H1 (cell line): ENCODE results near the gene TEX38. TPM values are rescaled to one million over a fixed set of nuclear protein-coding genes. Genes with fewer than 3 reads are reported as not detected.
"Not testable (repeated sequence)": the region's sequence is repeated elsewhere in the genome, so short reads cannot be mapped to it uniquely, and the experiment has no call there.

Source experiments
- CTCF ChIA-PET: fragments of 300-600 bp; sonication (Branson Sonifier 250); formaldehyde crosslinking; loops from one replicate; lab custom pipeline; 2021; ENCODE audit not compliant: partially characterized antibody; lab: Charles Lee
- POLR2A ChIA-PET: fragments of 300-600 bp; sonication (Branson Sonifier 250); formaldehyde crosslinking; loops from one replicate; lab custom pipeline; 2021; ENCODE audit warnings: inconsistent platforms; ENCODE audit not compliant: partially characterized antibody; lab: Charles Lee
- DNase-seq, 2 experiments: peaks; one replicate each; pipeline versions ENCODE4 v3.0.0 to v3.0.0-alpha.2; 2010 to 2022; ENCODE audit warnings: low spot score in 2 of 2, low read depth in 1 of 2, mixed read lengths in 1 of 2
- FAIRE-seq: peaks from 2 replicates; lab custom pipeline; 2011; peaks lifted over from hg19 to GRCh38; lab: Jason Lieb, UNC
- H2AFZ ChIP-seq: 2 replicates; pipeline ENCODE4 v1.8.1; 2012; ENCODE audit warnings: low read length, inconsistent platforms
- H2AK5ac ChIP-seq: 2 replicates; pipeline ENCODE4 v1.6.1; 2013; ENCODE audit warnings: low read depth, low read length
- H2BK120ac ChIP-seq: replicated peaks from 2 replicates; pipeline ENCODE3; 2013; ENCODE audit warnings: low read depth, low read length, inconsistent platforms
- H2BK12ac ChIP-seq: 2 replicates; pipeline ENCODE4 v1.6.1; 2013; ENCODE audit warnings: low read depth, low read length
- H2BK15ac ChIP-seq: 2 replicates; pipeline ENCODE4 v1.6.1; 2013; ENCODE audit warnings: low read length
- H2BK20ac ChIP-seq: 2 replicates; pipeline ENCODE4 v1.6.1; 2013; ENCODE audit warnings: low read length
- H2BK5ac ChIP-seq: 2 replicates; pipeline ENCODE4 v1.6.1; 2013; ENCODE audit warnings: low read depth, low read length
- H3K14ac ChIP-seq: 2 replicates; pipeline ENCODE4 v1.6.1; 2013; ENCODE audit warnings: inconsistent platforms; ENCODE audit not compliant: insufficient read length
- H3K18ac ChIP-seq: 2 replicates; pipeline ENCODE4 v1.6.1; 2013; ENCODE audit warnings: low read length; ENCODE audit errors: extremely low read depth
- H3K23ac ChIP-seq: 2 replicates; pipeline ENCODE4 v1.6.1; 2013; ENCODE audit warnings: inconsistent platforms; ENCODE audit not compliant: insufficient read length
- H3K23me2 ChIP-seq: 2 replicates; pipeline ENCODE4 v1.6.1; 2013; ENCODE audit warnings: low read depth, low read length
- H3K27ac ChIP-seq: 2 replicates; pipeline ENCODE4 v1.6.1; 2011; ENCODE audit warnings: low read depth, low read length, inconsistent platforms
- H3K27me3 ChIP-seq, 4 experiments: replicated peaks in 1 of 4; 1 replicate in 1 of 4; 2 replicates in 3 of 4; pipeline versions ENCODE4 v1.6.1 to v1.8.1; 2011 to 2013; ENCODE audit warnings: low read length in 3 of 4, mild to moderate bottlenecking in 3 of 4, inconsistent platforms in 2 of 4, mixed read lengths in 2 of 4, moderate library complexity in 1 of 4; ENCODE audit not compliant: control insufficient read depth in 3 of 4, insufficient read depth in 3 of 4; ENCODE audit errors: extremely low read depth in 1 of 4
- H3K36me3 ChIP-seq, 4 experiments: 2 replicates each; pipeline versions ENCODE4 v1.6.1 to v1.8.1; 2011 to 2013; ENCODE audit warnings: mild to moderate bottlenecking in 4 of 4, low read length in 3 of 4, moderate library complexity in 2 of 4, control low read depth in 1 of 4, inconsistent platforms in 1 of 4; ENCODE audit not compliant: insufficient read depth in 4 of 4, control insufficient read depth in 2 of 4
- H3K4ac ChIP-seq: replicated peaks from 2 replicates; pipeline ENCODE3; 2013; ENCODE audit warnings: low read length, low read depth, mixed read lengths, inconsistent platforms; ENCODE audit not compliant: insufficient read length
- H3K4me1 ChIP-seq, 4 experiments: replicated peaks in 1 of 4; 1 replicate in 1 of 4; 2 replicates in 3 of 4; pipeline versions ENCODE4 v1.6.1 to v1.8.1; 2011 to 2013; ENCODE audit warnings: low read length in 3 of 4, inconsistent platforms in 2 of 4, mixed read lengths in 1 of 4; ENCODE audit not compliant: insufficient read depth in 4 of 4, control insufficient read depth in 3 of 4
- H3K4me2 ChIP-seq, 2 experiments: 2 replicates each; pipeline versions ENCODE4 v1.6.1 to v1.8.1; 2011 to 2013; ENCODE audit warnings: low read depth in 2 of 2, low read length in 2 of 2, control low read depth in 1 of 2, inconsistent platforms in 1 of 2, mild to moderate bottlenecking in 1 of 2; ENCODE audit not compliant: insufficient read depth in 1 of 2
- H3K4me3 ChIP-seq, 4 experiments: fragments of 200-600, 300-600 bp in 1 of 4; sonication (generic), shearing (Covaris generic), sonication (Bioruptor Twin) in 1 of 4; 2 replicates each; pipeline versions ENCODE4 v1.5.1 to v1.8.1; 2011 to 2016; ENCODE audit warnings: low read length in 4 of 4, low read depth in 3 of 4, control low read depth in 2 of 4, inconsistent platforms in 2 of 4, mild to moderate bottlenecking in 2 of 4, mixed read lengths in 1 of 4, moderate library complexity in 1 of 4; ENCODE audit not compliant: insufficient read depth in 2 of 4; ENCODE audit errors: extremely low read depth in 1 of 4
- H3K56ac ChIP-seq: replicated peaks from 2 replicates; pipeline ENCODE3; 2013; ENCODE audit warnings: low read depth, mild to moderate bottlenecking, mixed read lengths, low read length, inconsistent platforms; ENCODE audit not compliant: insufficient read length
- H3K79me1 ChIP-seq: 2 replicates; pipeline ENCODE4 v1.6.1; 2013; ENCODE audit warnings: low read depth, low read length, control low read depth
- H3K79me2 ChIP-seq, 2 experiments: 2 replicates each; pipeline versions ENCODE4 v1.6.1 to v1.8.1; 2012 to 2013; ENCODE audit warnings: low read length in 2 of 2, mild to moderate bottlenecking in 2 of 2, inconsistent platforms in 1 of 2; ENCODE audit not compliant: insufficient read depth in 2 of 2, control insufficient read depth in 1 of 2
- H3K9ac ChIP-seq, 4 experiments: replicated peaks in 1 of 4; 1 replicate in 1 of 4; 2 replicates in 3 of 4; pipeline versions ENCODE4 v1.6.1 to v1.8.1; 2011 to 2013; ENCODE audit warnings: low read depth in 3 of 4, low read length in 3 of 4, control low read depth in 2 of 4, mild to moderate bottlenecking in 2 of 4, moderate library complexity in 2 of 4, inconsistent platforms in 1 of 4; ENCODE audit errors: extremely low read depth in 1 of 4
- H3K9me3 ChIP-seq, 2 experiments: 2 replicates each; pipeline versions ENCODE4 v1.6.1 to v1.8.1; 2012 to 2013; ENCODE audit warnings: mild to moderate bottlenecking in 2 of 2, moderate library complexity in 2 of 2, control low read depth in 1 of 2, inconsistent platforms in 1 of 2, low read depth in 1 of 2, low read length in 1 of 2, mixed read lengths in 1 of 2; ENCODE audit not compliant: insufficient read depth in 2 of 2
- H4K20me1 ChIP-seq, 2 experiments: replicated peaks in 1 of 2; 2 replicates each; pipeline versions ENCODE3 to v1.8.1; 2011 to 2013; ENCODE audit warnings: inconsistent platforms in 2 of 2, low read length in 2 of 2, mild to moderate bottlenecking in 1 of 2; ENCODE audit not compliant: insufficient read depth in 2 of 2, control insufficient read depth in 1 of 2
- H4K5ac ChIP-seq: 2 replicates; pipeline ENCODE4 v1.6.1; 2013; ENCODE audit warnings: low read length, low read depth, mixed read lengths, inconsistent platforms; ENCODE audit not compliant: insufficient read length
- H4K8ac ChIP-seq: 2 replicates; pipeline ENCODE4 v1.8.0; 2013; ENCODE audit warnings: mild to moderate bottlenecking, moderate library complexity, low read length, inconsistent platforms; ENCODE audit not compliant: insufficient read depth; ENCODE audit errors: extremely low read depth
- H4K91ac ChIP-seq: replicated peaks from 2 replicates; pipeline ENCODE3; 2013; ENCODE audit warnings: low read length, mixed read lengths, inconsistent platforms; ENCODE audit not compliant: insufficient read length
- BCL11A ChIP-seq, 2 experiments: IDR thresholded peaks; one replicate each; pipeline ENCODE4 v1.6.1; 2011; ENCODE audit warnings: low read depth in 2 of 2, low read length in 2 of 2, mild to moderate bottlenecking in 2 of 2
- EP300 ChIP-seq, 2 experiments: IDR thresholded peaks; 1 replicate in 1 of 2; 2 replicates in 1 of 2; pipeline ENCODE4 v1.6.1; 2011 to 2012; ENCODE audit warnings: low read depth in 2 of 2, low read length in 2 of 2, mild to moderate bottlenecking in 2 of 2, borderline replicate concordance in 1 of 2, inconsistent platforms in 1 of 2, moderate library complexity in 1 of 2
- EZH2 ChIP-seq: fragments of 200-600 bp; sonication (generic); IDR thresholded peaks from 2 replicates; pipeline ENCODE4 v1.7.1; 2012; ENCODE audit warnings: low read depth, mild to moderate bottlenecking, moderate library complexity, low read length, inconsistent platforms; ENCODE audit not compliant: severe bottlenecking
- MAFK ChIP-seq: IDR thresholded peaks from 2 replicates; pipeline ENCODE4 v1.6.1; 2012; ENCODE audit warnings: low read depth, mild to moderate bottlenecking, improper control_type of control experiment, low read length
- NRF1 ChIP-seq: IDR thresholded peaks from 2 replicates; pipeline ENCODE4 v1.6.1; 2011; ENCODE audit warnings: mild to moderate bottlenecking, low read depth, low read length, improper control_type of control experiment
- PHF8 ChIP-seq: fragments of 200-600 bp; sonication (generic); conservative IDR thresholded peaks from 2 replicates; pipeline ENCODE4 v1.7.1; 2012; ENCODE audit warnings: low read depth, mild to moderate bottlenecking, inconsistent platforms, low read length, moderate library complexity
- POLR2AphosphoS5 ChIP-seq: IDR thresholded peaks from 2 replicates; pipeline ENCODE4 v1.6.1; 2011; ENCODE audit warnings: low read depth, low read length
- WGBS, 2 experiments: shearing (Covaris generic) in 1 of 2; methylation state at CpG; one replicate each; pipeline versions ENCODE4 v1.1.6 to v1.1.7; 2013 to 2015; ENCODE audit warnings: low lambda C conversion rate in 2 of 2, mixed read lengths in 2 of 2, inconsistent platforms in 1 of 2, low coverage in 1 of 2, missing lambda C conversion rate in 1 of 2; ENCODE audit not compliant: insufficient replicate concordance in 2 of 2, insufficient coverage in 1 of 2, insufficient read length in 1 of 2; ENCODE audit errors: extremely low coverage in 1 of 2, missing lambda C conversion rate in 1 of 2; 5-methylcytosine and 5-hydroxymethylcytosine counted together
- polyA plus RNA-seq, 7 experiments: library from polyadenylated mRNA; depleted of rRNA in 3 of 7; stranded (reverse) in 5 of 7; unstranded in 2 of 7; fragments of >200 nt in 5 of 7; fragments of 200-250 nt in 2 of 7; gene quantifications; 1 replicate in 5 of 7; 2 replicates in 1 of 7; 4 replicates in 1 of 7; pipeline versions ENCODE4 v1.2.1 to v1.2.3, GENCODE V29; 2011 to 2013; ENCODE audit warnings: missing spikeins in 2 of 7, mixed read lengths in 2 of 7
- total RNA-seq: library from RNA; stranded (reverse); fragmentation: NEBNext Ultra II Directional; extraction: Animal tissue kit (Norgen Biotek cat#: 25700); gene quantifications from 2 replicates; pipeline ENCODE4 v1.2.1, GENCODE V29; 2021

Gene TEX38
- total and polyA plus RNA-seq, 2 of the 8 experiments (the other 6 are each of a cell fraction or from before 2014, with no cell fraction given) = 0.33 TPM; not detected in 1

- TF ChIP-seq NRF1 (no peak), EP300 (IDR thresholded peaks at IDR 0.05; ENCODE audit: borderline replicate concordance in 1 of 2, low read depth in 2 of 2, low read length in 2 of 2) (no peak), EZH2 (no peak), MAFK (no peak), PHF8 (no peak), POLR2AphosphoS5 (no peak), BCL11A (IDR thresholded peaks at IDR 0.05; ENCODE audit: low read depth in 2 of 2, low read length in 2 of 2) (no peak)
Observed at GRCh38 chr1:46719689-46720088, 48.0 kb downstream of the TEX38 start (continued).

- not testable (repeated sequence) for H2BK120ac ChIP-seq, H4K8ac ChIP-seq, H3K23me2 ChIP-seq, H2BK15ac ChIP-seq, H3K14ac ChIP-seq, H3K56ac ChIP-seq, H3K18ac ChIP-seq, H4K5ac ChIP-seq, DNase-seq, H3K4ac ChIP-seq, H3K27me3 ChIP-seq, H2BK5ac ChIP-seq, H3K23ac ChIP-seq, H2BK20ac ChIP-seq, H3K4me3 ChIP-seq, H4K20me1 ChIP-seq, H3K27ac ChIP-seq, H3K4me2 ChIP-seq, FAIRE-seq, H2BK12ac ChIP-seq, H3K9me3 ChIP-seq, H2AFZ ChIP-seq, H4K91ac ChIP-seq, H3K9ac ChIP-seq, H2AK5ac ChIP-seq
- peaks cover 4 to 25% of the 10 kb centered on the region in 2 experiments; a peak in 3 of 4 replicates for H3K79me2 ChIP-seq
- 100% methylated on average over 6 of the region's 8 CpGs; no CpG with 5 or more reads in 1 of the 2 experiments for WGBS, 2 experiments
- CTCF ChIA-PET = interaction anchor here (0.9 to 1.4 kb wide), 5 partner anchors 12 to 274 kb away, joined by 3 to 5 read pairs (median 4); no protein-coding TSS in a partner anchor
- peaks cover 5 to 25% (median 11%) of the 10 kb centered on the region in 4 experiments for H3K4me1 ChIP-seq
- POLR2A ChIA-PET = interaction anchor here (1.5 kb wide), 1 partner anchor 104 kb away, joined by 4 read pairs; the partner anchor contains the start of gene MOB3C
- H3K79me1 ChIP-seq = peaks cover 10% of the 10 kb centered on the region
- H3K36me3 ChIP-seq = peaks cover 0 to 11% (median 5%) of the 10 kb centered on the region in 4 experiments; a peak in 6 of 8 replicates
Observed at GRCh38 chr1:46720319-46720718, 48.7 kb downstream of the TEX38 start.
